Uterus (tissue), 4 donors: Measurements from ENCODE around the gene AGFG2. TPM values are rescaled to one million over a fixed set of nuclear protein-coding genes. Genes with fewer than 3 reads are reported as not detected.

Source experiments
- DNase-seq, 2 donors: peaks; one replicate each; pipeline ENCODE4 v3.0.0-alpha.2; 2019 to 2020
- H3K27ac ChIP-seq, 2 donors: fragments of 200-600 bp; sonication (generic); 1 replicate in 1 of 2; 2 replicates in 1 of 2; pipeline ENCODE4 v1.5.1; 2016 to 2018
- H3K27me3 ChIP-seq, 2 donors: fragments of 200-600 bp; sonication (generic); one replicate each; pipeline ENCODE4 v1.5.1; 2018 to 2019; ENCODE audit warnings: control low read depth in 1 of 2
- H3K36me3 ChIP-seq, 2 donors: fragments of 200-600 bp; sonication (generic); one replicate each; pipeline ENCODE4 v1.5.1; 2019; ENCODE audit warnings: control low read depth in 1 of 2
- H3K4me1 ChIP-seq, 2 donors: fragments of 200-600 bp; sonication (generic); one replicate each; pipeline ENCODE4 v1.5.1; 2018 to 2019; ENCODE audit warnings: control low read depth in 1 of 2
- H3K4me3 ChIP-seq, 2 donors: fragments of 200-600 bp; sonication (generic); 1 replicate in 1 of 2; 2 replicates in 1 of 2; pipeline ENCODE4 v1.5.1; 2018 to 2019; ENCODE audit warnings: mild to moderate bottlenecking in 1 of 2
- H3K9me3 ChIP-seq, 2 donors: fragments of 200-600 bp; sonication (generic); one replicate each; pipeline ENCODE4 v1.5.1; 2019; ENCODE audit warnings: control low read depth in 1 of 2
- POLR2A ChIP-seq, 2 donors: fragments of 450-650 bp; IDR thresholded peaks; one replicate each; pipeline ENCODE4 v1.6.1; 2016; ENCODE audit warnings: antibody characterized with exemption in 2 of 2, mild to moderate bottlenecking in 1 of 2, moderate library complexity in 1 of 2
- intact Hi-C: fragments of 100-400 bp; cut with DNase I; formaldehyde crosslinking; loops from one replicate; pipeline ENCODE4 v1.15.1; 2023; ENCODE audit warnings: low total_unique reads
- total RNA-seq, 4 donors: library from RNA; depleted of rRNA in 3 of 4; stranded (reverse); fragments of >200 nt in 3 of 4; gene quantifications; one replicate each; pipeline versions ENCODE4 v1.1.0 to v1.2.4, GENCODE V29; 2014 to 2023
- TF ChIP-seq, protein P1 (sequence below), 4 experiments: fragments of 200-600 bp in 2 of 4; fragments of 450-650 bp in 2 of 4; sonication (generic) in 2 of 4; IDR thresholded peaks; one replicate each; pipeline ENCODE4 v1.5.1; 2016 to 2019; ENCODE audit warnings: antibody characterized with exemption in 4 of 4, mild to moderate bottlenecking in 2 of 4, moderate library complexity in 1 of 4
- donor health status: DM: yes; HTN: yes; CAD: no.

The AGFG2 gene
- total RNA-seq, 4 donors from 2014 or later = 6.8 to 64.4 (median 20.4) TPM

DNA sequence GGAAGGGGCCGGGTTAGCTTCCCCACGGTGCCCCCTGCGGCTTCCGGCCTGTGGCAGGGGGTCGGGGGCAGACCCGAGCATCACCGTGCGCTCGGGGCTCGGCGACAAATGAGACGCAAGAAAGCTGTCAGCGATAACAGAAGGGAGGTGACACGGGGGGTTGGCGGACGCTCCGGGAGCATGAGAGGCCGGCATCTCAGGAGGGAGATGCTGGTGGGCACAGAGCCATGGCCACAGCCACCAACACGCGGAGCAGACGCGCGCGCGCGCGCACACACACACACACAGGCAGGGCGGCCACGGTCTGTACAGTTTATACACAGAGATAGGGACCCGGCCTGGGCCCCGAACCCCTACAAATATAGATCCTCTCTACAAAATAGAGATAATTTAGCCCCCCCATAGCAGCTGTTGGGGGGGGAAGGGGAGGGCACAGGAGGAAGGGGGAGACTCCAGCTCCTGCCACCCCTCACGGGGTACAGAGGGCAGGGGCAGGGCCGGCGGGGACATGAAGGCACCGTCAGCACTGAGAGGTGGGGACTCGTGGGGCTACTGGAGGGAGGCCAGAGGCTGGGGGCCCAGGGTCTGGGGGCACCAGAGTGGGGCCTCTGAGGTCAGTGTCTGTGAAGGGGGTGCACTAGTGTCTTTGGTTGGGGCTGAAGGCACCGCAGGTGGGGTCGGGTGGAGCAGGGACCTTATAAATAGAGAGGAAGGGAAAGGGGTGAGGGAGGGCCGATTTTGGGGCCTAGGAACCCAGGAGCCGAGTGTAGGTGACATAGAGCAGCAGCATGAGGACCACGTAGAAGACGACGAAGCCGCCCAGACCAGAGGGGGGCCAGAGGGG lies 35.6 kb downstream of the AGFG2 start:
- Histone ChIP-seq H3K27me3 (no peaks in the 10 kb centered on the region), H3K4me1 (peaks cover 0 to 3% of the 10 kb centered on the region in 2 donors), H3K9me3 (no peaks in the 10 kb centered on the region), H3K36me3 (no peaks in the 10 kb centered on the region), H3K27ac (no peak overlapping the region), H3K4me3 (no peak overlapping the region)
- TF ChIP-seq POLR2A (IDR thresholded peaks at IDR 0.05) = no peak
- TF ChIP-seq, protein P1, sequence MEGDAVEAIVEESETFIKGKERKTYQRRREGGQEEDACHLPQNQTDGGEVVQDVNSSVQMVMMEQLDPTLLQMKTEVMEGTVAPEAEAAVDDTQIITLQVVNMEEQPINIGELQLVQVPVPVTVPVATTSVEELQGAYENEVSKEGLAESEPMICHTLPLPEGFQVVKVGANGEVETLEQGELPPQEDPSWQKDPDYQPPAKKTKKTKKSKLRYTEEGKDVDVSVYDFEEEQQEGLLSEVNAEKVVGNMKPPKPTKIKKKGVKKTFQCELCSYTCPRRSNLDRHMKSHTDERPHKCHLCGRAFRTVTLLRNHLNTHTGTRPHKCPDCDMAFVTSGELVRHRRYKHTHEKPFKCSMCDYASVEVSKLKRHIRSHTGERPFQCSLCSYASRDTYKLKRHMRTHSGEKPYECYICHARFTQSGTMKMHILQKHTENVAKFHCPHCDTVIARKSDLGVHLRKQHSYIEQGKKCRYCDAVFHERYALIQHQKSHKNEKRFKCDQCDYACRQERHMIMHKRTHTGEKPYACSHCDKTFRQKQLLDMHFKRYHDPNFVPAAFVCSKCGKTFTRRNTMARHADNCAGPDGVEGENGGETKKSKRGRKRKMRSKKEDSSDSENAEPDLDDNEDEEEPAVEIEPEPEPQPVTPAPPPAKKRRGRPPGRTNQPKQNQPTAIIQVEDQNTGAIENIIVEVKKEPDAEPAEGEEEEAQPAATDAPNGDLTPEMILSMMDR (IDR thresholded peaks at IDR 0.05) = no peak
- peak in 1 of 2 donors; percentile 23 for DNase-seq
- intact Hi-C loops = no loop called here

DNA sequence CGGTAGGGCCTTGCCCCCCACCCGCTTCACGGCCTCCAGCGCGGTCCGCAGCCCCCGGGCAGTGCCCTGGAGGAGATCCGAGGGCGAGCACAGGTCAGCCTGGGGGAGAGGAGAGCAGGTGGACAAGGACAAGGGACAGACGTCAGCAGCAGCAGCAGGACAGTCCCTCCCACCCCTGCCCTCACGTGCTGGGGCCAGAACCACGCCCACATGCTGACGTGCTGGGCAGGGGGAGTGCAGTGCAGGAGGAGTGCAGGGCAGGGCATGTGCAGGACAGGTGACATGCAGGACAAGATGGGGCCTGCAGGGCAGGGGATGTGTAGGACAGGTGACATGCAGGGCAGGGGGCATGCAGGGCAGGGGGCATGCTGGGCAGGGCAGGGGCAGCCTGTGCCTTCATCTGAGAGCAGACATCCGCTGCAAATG lies 36.2 kb downstream of the AGFG2 start:
- Histone ChIP-seq H3K4me3 (no peak overlapping the region), H3K27ac (no peak overlapping the region), H3K4me1 (peaks cover 0 to 3% of the 10 kb centered on the region in 2 donors), H3K36me3 (no peaks in the 10 kb centered on the region), H3K27me3 (no peaks in the 10 kb centered on the region), H3K9me3 (no peaks in the 10 kb centered on the region)
- intact Hi-C loops = no loop called here
- TF ChIP-seq POLR2A (IDR thresholded peaks at IDR 0.05) = no peak
- TF ChIP-seq, protein P1 (IDR thresholded peaks at IDR 0.05) = no peak
- DNase-seq = no peak

DNA sequence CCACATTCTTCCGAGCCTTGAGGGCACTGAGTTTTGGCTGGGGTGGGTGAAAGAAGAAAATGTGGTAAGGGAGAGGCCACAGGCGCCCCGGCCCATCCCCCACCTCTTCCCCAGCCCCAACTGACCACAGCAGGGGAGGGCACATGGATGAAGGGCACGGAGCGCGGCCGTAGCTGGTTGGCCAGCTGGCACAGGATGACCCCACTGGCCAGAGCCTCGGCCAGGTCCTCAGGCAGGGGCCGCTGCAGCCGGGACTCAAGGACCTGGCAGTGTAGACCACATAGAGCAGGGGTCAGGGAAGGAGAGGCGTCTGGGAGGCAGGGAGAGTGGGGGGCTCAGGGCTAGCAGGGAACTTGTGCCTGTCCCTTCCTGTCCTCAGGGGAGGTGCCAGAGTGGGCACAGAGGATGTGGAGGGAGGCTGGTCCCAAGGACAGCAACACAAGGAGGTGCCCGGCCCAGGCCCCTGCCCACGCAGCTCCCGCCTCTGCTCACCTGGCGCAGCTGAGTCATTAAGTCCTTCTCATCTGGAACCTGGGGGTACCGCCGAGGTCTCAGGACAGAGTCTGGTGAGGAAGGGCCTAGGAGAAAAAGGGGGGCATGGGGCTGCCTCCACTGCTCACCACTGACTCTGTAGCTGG lies 36.9 kb downstream of the AGFG2 start:
- no peaks in the 10 kb centered on the region for H3K27me3 ChIP-seq
- no peak overlapping the region for H3K27ac ChIP-seq
- intact Hi-C loops = no loop called here
- DNase-seq = no peak
- no peak for TF ChIP-seq POLR2A (IDR thresholded peaks at IDR 0.05)
- TF ChIP-seq, protein P1 (IDR thresholded peaks at IDR 0.05) = no peak
- no peaks in the 10 kb centered on the region for H3K4me1 ChIP-seq
- no peaks in the 10 kb centered on the region for H3K9me3 ChIP-seq
- H3K36me3 ChIP-seq = no peaks in the 10 kb centered on the region
- H3K4me3 ChIP-seq = no peak overlapping the region

DNA sequence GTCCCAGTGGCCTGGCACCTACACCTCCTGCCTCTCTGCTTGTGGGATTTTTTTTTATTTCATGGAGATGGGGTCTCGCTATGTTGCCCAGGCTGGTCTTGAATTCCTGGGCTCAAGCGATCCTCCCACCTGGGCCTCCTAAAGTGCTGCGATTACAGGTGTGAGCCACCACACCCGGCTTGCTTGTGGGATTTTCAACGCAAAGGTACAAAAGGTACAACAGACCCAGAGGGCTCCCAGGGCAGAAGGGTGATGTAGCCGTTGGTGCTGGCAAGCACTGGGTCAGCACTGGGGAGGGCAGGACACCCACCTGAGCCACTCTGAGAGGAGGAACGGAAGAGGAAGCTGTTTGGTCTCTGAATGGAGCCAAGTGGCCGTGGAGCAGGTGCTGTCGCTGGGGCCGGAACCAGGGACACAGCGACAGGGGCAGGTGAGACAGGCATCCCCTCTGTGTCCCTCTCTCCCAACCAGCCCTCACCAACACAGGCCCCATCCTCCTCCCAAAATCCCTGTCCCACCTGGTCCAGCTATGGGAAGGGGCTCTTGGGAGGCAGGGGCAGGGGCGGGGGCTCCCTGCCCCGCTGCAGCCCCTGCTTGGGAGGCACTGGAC lies 37.5 kb downstream of the AGFG2 start:
- no peaks in the 10 kb centered on the region for H3K4me1 ChIP-seq
- DNase-seq = no peak
- H3K9me3 ChIP-seq = no peaks in the 10 kb centered on the region
- no peaks in the 10 kb centered on the region for H3K27me3 ChIP-seq
- no peak overlapping the region for H3K4me3 ChIP-seq
- TF ChIP-seq, protein P1 (IDR thresholded peaks at IDR 0.05) = no peak
- TF ChIP-seq POLR2A (IDR thresholded peaks at IDR 0.05) = no peak
- no peak overlapping the region for H3K27ac ChIP-seq
- intact Hi-C loops = no loop called here
- H3K36me3 ChIP-seq = no peaks in the 10 kb centered on the region

DNA sequence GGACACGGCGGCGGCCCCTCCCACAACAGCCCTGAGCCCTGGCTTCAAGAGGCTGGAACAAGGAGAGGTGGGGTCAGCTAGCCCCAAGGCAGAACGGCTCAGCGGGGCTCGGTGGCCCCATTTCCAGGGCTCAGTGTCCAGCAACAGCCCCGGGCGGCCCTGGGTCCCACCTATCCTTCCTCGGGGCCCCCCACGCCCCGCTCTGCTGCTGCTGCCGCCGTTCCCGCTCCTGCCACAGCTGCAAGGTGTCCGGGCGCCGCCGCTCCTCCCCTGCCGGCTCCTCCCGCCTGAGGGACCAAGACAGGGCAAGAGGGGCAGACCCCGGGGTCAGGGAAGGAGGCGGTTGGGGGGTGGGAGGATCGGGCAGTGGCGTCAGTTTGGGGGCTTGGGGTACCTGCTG lies 38.1 kb downstream of the AGFG2 start:
- H3K27me3 ChIP-seq = no peaks in the 10 kb centered on the region
- no peak for DNase-seq
- H3K9me3 ChIP-seq = no peaks in the 10 kb centered on the region
- no peak overlapping the region for H3K27ac ChIP-seq
- no peaks in the 10 kb centered on the region for H3K36me3 ChIP-seq
- H3K4me1 ChIP-seq = no peaks in the 10 kb centered on the region
- TF ChIP-seq, protein P1 (IDR thresholded peaks at IDR 0.05) = no peak
- no peak for TF ChIP-seq POLR2A (IDR thresholded peaks at IDR 0.05)
- intact Hi-C loops = no loop called here
- no peak overlapping the region for H3K4me3 ChIP-seq
